Measurements from ENCODE around the gene GDPD5.

GDPD5 gene

GRCh38 chr11:75441804-75442132, 84.0 kb downstream of the GDPD5 start:
- DNase-seq: no peak

GRCh38 chr11:75440960-75441803, 84.6 kb downstream of the GDPD5 start:
- no peak for DNase-seq

DNA sequence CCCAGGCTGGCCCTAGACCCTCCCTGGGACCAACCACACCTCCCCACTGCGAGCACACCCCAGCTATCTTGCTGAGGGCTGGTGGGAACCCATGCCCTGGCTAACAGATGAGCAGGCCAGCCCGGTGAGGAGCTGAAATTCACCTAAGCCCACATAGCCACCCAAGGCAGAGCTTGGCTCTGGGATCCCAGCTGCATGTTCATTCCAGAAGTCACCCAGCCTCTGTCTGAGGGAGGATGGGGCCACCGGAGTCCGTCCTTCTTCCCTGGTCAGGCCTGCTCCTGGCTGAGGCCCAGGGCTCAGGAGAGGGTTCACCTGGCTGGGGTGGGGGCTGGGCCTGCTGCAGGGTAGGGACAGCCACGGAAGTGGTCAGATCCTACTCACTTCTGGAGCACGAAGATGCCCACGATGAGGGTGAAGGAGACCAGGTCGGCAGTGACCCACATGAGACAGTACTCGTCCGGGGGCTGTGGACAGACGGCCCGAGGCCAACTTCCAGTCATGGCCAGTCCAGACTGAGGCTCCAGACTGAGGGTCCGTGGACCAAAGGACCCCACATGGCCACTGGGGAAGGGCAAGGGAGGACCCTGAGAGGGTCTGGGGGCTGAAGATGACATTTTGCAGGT, 86.1 kb downstream of the GDPD5 start:
- no peak for DNase-seq

DNA sequence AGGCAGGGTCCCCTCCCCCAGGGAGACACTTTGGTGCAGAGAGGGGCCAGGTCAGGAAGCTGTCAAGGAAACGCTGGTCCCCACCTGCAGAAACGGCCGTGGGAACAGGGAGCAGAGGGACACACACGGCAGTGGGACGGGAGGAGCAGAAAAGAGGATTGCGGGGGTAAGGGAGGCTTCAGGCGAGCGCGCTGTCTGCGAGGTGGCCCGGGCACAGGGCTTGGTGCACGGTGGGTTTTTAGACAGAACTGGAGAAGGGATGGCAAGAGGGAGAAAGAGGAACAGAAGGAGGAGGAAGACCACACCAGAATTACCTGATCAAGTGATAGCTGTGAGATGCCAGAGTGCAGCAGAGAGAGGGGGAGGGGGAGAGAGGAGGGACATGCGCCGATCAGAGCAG, 86.7 kb downstream of the GDPD5 start:
- no peak for DNase-seq

DNA sequence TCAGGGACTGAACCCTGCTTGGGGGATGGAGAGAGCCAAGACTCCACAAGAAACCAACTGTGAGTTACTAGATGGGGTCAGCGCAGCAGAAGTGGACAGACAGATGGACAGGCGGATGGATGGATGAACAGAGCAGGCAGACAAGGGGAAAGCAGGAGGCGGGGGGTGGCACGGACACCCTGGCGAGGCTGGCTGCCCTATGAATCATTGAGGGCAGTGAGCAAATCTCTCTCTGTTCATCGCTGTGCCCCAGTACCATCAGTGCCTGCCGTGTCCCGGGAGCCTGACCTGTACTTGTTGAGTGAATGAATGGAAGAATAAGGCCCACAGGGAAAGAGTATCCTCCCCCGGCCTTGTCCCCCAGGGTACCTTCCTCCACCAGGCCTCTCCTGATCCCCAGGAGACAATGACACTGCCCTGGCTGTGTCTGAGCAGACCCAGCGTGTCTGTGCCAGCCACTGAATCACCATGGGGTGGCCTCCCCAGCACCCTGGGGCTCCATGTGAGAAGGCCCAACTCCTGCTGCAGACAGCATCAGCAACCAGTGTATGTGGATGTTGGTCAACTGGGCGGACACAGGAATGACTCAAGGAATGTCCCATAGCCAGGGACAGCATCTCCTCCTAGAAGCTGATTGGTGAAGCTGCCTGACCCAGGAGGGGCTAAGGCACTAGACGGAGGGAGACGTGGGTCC, 87.6 kb downstream of the GDPD5 start:
- no peak for DNase-seq

GRCh38 chr11:75436806-75437205, 88.9 kb downstream of the GDPD5 start:
- DNase-seq: no peak

GRCh38 chr11:75435571-75435925, 90.2 kb downstream of the GDPD5 start:
- no peak for DNase-seq

- DNase-seq: no peak
These were observed 90.7 kb downstream of the GDPD5 start for GRCh38 chr11:75434886-75435570.

GRCh38 chr11:75434051-75434450, 91.7 kb downstream of the GDPD5 start:
- no peak for DNase-seq

- no peak for DNase-seq
These were observed 92.3 kb downstream of the GDPD5 start for GRCh38 chr11:75433443-75433842.

DNA sequence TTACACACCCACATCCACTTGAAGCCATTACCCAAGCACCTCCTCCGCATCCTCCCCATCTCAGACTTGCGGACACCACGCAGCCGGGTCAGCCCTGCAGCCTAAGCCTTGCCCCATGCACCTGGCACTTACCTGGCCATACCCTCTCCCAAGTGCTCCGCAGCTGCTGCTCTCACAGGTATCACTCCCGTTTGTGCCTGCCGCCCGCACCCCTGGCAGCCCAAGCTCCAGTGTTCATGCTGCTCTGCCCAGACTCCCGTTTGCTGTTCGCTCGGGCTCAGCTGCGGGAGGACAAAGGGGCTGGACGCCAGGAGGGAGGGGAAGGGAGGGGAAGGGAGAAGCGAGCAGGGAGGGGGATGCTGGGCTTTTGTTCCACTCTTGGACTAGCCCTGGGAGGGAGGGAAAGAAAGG, 92.8 kb downstream of the GDPD5 start, which contains the start of gene KLHL35:
KLHL35 (minus strand) TSS at position 293 of the 411 bp plus-strand sequence. CDS start 2,574 bp downstream, outside the sequence.
- DNase-seq: no peak

- DNase-seq: no peak
These were observed 93.9 kb downstream of the GDPD5 start for GRCh38 chr11:75431533-75432525.

DNA sequence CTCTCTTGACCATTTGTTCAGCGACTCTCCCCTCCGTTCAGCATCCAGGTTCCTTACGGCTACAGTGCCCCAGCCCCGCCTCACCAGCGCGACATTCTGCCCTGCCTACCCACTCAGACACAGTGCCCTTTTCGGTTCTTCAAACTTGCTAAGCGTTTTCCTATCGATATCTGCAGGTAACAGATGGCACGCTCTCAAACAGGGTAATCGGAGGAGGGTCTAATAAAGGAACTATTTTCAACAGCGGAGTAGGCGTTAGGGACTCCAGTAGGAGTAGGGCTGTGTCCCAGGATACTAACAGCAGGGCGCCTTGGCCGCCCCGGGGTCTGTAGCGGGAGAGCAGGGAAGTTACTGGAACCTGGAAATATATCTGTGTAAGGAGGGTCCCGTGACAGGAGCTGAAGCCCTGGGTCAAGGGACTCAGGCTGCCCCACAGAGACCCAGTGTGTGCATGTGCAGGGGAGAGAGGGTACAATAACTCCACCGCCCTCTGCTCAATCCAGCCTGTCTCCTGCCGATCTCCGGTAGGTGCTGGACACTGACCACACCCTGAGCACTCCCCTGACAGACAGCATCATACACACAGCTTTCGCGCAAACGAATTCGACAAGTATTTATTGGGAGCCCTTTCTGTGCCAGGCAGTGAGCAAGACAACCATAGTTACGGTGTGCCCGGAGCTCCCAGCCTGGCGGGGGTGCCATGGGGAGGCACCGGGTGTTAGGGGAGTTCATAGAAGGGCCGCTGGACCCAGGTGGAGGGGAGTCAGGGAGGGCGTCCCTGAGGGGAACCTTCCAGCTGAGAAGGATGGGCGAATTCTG, 94.8 kb downstream of the GDPD5 start:
- DNase-seq: no peak

GRCh38 chr11:75429902-75430713, 95.6 kb downstream of the GDPD5 start:
- no peak for DNase-seq

DNA sequence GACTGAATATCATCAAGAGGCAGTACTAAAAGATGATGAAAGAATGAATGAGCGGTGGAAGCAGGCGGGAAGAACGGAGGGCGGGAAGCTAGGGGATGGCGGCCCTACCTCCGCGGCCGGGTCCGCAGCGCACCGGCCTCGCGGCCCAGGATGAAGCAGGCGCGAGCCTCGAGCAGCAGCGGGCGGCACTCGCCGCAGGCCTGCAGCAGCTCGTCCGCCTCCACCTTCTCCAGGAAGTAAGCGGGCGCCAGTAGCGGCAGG, 96.2 kb downstream of the GDPD5 start:
- no peak for DNase-seq

DNA sequence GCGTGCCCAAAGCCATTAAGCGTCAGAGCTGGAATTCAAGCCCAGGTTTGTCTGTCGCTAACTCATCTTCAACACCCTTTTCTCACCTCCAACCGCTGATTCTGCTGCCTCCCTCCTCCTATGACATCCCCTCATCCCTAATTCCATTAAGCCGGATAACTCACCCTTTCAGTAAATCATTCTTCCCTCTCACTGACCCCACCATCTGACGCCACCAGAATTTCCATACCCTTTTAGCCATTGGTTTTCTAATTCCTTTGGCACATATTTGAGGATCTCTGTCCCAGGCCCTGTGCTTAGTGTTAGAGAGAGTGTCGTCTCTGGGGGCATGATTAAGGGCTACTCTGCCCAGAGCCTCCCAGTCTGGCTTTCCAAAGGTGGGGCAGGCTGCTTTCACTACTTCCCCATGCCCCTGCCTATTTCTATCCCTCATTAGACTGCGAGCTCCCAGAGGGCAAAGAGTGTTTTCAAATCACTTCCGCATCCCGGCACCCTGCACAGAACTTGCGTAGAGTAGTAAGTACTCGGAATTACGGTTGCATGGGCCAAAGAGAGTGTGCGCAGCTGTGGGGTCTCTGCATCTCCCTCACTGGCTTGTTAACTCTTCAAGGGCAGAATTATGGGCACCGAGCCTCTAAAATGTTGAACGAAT, 96.6 kb downstream of the GDPD5 start:
- no peak for DNase-seq

DNA sequence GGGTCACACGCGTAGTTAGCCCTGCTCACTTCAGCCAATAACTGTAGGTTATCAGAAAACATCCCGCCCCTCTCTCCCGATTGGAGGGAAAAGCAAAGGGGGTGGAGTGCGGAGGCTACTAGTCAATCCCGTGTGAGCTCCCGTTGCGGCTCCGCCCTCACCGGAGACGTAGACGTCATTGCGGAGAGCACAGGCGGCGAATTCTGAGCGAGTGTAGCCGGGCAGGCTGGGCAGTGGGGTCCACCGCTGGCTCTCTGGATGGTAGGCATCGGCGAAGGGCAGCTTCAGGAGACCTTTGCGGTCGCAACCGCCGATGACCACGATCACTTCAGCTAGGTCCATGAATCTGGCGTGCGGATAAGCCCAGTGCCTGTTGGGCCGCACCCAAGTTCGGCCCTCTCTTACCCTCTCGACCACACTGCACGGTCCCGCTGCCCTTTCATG, 97.4 kb downstream of the GDPD5 start:
- no peak for DNase-seq

- DNase-seq: no peak
These were observed 98.6 kb downstream of the GDPD5 start for GRCh38 chr11:75427181-75427580.

- no peak for DNase-seq
These were observed 99.0 kb downstream of the GDPD5 start for GRCh38 chr11:75426720-75427086.

DNA sequence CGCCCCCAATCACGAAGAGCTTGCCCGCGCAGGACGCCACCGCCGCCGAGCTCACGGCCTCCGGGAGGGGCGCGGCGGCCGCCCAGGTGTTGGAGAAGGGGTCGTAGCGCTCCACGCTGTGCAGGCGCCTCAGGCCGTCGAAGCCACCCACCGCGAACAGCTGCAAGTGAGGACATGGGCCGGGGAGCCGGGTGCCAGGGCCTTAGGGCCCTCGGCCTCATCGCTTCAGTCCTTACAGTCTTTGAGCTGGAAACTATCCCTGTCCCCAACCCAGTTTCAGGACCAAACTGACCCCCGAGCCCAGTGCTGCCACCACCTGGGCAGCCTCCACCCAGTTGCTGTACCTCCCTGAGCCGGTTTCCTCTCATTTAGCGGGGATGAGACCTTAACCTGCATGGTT, 100.3 kb downstream of the GDPD5 start:
- no peak for DNase-seq
